KMS-11 (cell line): ENCODE measurements around the gene MAPK12.

Source experiments
- H2AFZ ChIP-seq: fragments of 200-600 bp; sonication (generic); 2 replicates; pipeline ENCODE4 v1.6.1; 2016; ENCODE audit warnings: antibody characterized with exemption, mixed run types, low read depth
- H3K27ac ChIP-seq: fragments of 200-600 bp; sonication (generic); 2 replicates; pipeline ENCODE4 v1.6.1; 2016; ENCODE audit warnings: mild to moderate bottlenecking, mixed run types
- H3K27me3 ChIP-seq: fragments of 200-600 bp; sonication (generic); 2 replicates; pipeline ENCODE4 v1.6.1; 2017; ENCODE audit warnings: mild to moderate bottlenecking, low read depth, mixed run types, moderate library complexity; ENCODE audit not compliant: insufficient read depth
- H3K36me3 ChIP-seq: fragments of 200-600 bp; sonication (generic); 2 replicates; pipeline ENCODE4 v1.6.1; 2017; ENCODE audit warnings: mild to moderate bottlenecking, mixed run types; ENCODE audit not compliant: insufficient read depth
- H3K4me1 ChIP-seq: fragments of 200-600 bp; sonication (generic); 2 replicates; pipeline ENCODE4 v1.6.1; 2016; ENCODE audit warnings: mild to moderate bottlenecking, low read depth, mixed run types; ENCODE audit not compliant: poor library complexity, severe bottlenecking
- H3K4me2 ChIP-seq: fragments of 200-600 bp; sonication (generic); 2 replicates; pipeline ENCODE4 v1.7.0; 2016; ENCODE audit warnings: mild to moderate bottlenecking, mixed run types
- H3K4me3 ChIP-seq: fragments of 200-600 bp; sonication (generic); IDR thresholded peaks from 2 replicates; pipeline ENCODE4 v1.6.1; 2017; ENCODE audit warnings: low read depth, low read length, mixed read lengths; ENCODE audit not compliant: insufficient read depth
- H3K79me2 ChIP-seq: fragments of 200-600 bp; sonication (generic); 2 replicates; pipeline ENCODE4 v1.6.1; 2016; ENCODE audit warnings: low read depth, mixed run types; ENCODE audit not compliant: insufficient read depth
- H3K9ac ChIP-seq: fragments of 200-600 bp; sonication (generic); 2 replicates; pipeline ENCODE4 v1.6.1; 2016; ENCODE audit warnings: mild to moderate bottlenecking, mixed run types
- H4K20me1 ChIP-seq: fragments of 200-600 bp; sonication (generic); 2 replicates; pipeline ENCODE4 v1.6.1; 2016; ENCODE audit warnings: mild to moderate bottlenecking, mixed run types; ENCODE audit not compliant: insufficient read depth
- TF ChIP-seq, protein P1 (sequence below): fragments of 200-600 bp; sonication (generic); conservative IDR thresholded peaks from 2 replicates; pipeline ENCODE4 v1.6.1; 2017; ENCODE audit warnings: low read depth, mild to moderate bottlenecking, antibody characterized with exemption, low read length, moderate library complexity, mixed read lengths

Gene MAPK12

DNA sequence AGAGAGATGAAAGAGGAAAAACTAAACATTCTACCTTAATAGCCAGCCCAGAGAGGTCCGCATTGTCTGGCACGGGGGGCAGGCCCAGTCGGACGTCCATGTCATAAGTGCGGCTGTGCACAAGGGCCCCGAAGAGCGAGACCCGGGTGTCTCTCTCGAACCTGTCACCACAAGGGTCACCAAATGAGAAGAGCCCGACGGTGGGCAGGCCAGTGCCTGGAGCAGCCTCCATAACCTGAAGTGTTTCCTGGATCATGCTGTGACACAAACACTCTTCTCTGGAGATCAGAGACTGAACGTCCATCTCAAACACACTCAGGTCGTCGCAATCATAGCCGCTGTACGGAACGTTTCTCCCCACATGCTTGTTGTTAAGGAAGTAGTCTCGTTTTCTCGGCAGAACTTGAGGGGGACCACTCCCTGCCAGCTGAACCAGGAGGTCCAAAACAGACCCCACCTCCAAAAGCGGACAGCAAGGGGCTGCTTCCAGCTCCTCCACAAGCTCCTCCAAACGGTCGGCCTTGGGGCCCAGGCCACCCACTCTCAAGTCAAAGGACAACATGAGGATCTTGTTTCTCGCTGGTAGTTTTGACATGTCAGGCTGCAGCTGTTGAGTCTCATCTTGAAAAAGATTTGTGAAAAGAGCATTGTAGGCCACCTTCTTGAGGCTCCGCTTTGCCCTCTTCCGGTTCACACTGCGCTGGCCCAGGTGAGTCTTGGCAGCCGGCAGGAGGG is 17.6 kb downstream of the MAPK12 start:
- Histone ChIP-seq H4K20me1 (no peaks in the 10 kb centered on the region), H3K36me3 (no peaks in the 10 kb centered on the region), H2AFZ (0 out of 2 replicates have a peak overlapping the region, but pooled peaks have one; percentile 59), H3K4me2 (peak overlapping the region; percentile 66), H3K4me1 (peaks cover 8% of the 10 kb centered on the region), H3K4me3 (no peak overlapping the region), H3K79me2 (peaks cover 25% of the 10 kb centered on the region; the same call in 1 of the 2 replicates), H3K27ac (peak overlapping the region; percentile 68), H3K27me3 (no peaks in the 10 kb centered on the region), H3K9ac (peak overlapping the region; percentile 74; the same call in 1 of the 2 replicates)
- TF ChIP-seq, protein P1, sequence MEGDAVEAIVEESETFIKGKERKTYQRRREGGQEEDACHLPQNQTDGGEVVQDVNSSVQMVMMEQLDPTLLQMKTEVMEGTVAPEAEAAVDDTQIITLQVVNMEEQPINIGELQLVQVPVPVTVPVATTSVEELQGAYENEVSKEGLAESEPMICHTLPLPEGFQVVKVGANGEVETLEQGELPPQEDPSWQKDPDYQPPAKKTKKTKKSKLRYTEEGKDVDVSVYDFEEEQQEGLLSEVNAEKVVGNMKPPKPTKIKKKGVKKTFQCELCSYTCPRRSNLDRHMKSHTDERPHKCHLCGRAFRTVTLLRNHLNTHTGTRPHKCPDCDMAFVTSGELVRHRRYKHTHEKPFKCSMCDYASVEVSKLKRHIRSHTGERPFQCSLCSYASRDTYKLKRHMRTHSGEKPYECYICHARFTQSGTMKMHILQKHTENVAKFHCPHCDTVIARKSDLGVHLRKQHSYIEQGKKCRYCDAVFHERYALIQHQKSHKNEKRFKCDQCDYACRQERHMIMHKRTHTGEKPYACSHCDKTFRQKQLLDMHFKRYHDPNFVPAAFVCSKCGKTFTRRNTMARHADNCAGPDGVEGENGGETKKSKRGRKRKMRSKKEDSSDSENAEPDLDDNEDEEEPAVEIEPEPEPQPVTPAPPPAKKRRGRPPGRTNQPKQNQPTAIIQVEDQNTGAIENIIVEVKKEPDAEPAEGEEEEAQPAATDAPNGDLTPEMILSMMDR, result no peak

DNA sequence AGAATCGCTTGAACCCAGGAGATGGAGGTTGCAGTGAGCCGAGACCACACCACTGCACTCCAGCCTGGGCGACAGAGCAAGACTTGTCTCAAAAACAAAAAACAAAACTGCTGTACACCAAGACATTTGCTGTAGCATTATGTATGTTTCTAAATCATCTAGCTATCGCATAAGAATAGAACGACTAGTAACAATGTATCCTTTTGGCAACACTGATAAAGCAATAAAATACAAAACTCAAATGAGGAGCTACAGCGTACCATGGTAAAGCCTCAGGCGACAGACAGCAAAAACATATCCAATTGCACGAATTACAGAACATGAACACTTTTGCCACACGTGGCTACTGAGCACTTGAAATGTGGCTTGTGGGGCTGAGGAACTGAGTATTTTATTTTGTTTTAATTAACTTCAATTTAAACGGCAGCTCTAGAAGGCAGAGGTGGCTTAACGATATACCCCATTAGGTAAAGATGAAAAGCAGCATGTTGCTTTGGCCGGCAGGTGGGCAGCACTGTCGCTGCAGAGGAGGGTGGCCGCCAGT is 19.0 kb downstream of the MAPK12 start:
- H3K4me1 ChIP-seq, result peaks cover 9% of the 10 kb centered on the region
- H3K79me2 ChIP-seq, result peaks cover 25% of the 10 kb centered on the region; the same call in 1 of the 2 replicates
- H3K27me3 ChIP-seq, result no peaks in the 10 kb centered on the region
- no peaks in the 10 kb centered on the region for H3K36me3 ChIP-seq
- no peak overlapping the region for H3K4me3 ChIP-seq
- H3K4me2 ChIP-seq, result peak overlapping the region; percentile 66
- no peaks in the 10 kb centered on the region for H4K20me1 ChIP-seq
- no peak overlapping the region for H3K9ac ChIP-seq
- no peak overlapping the region for H3K27ac ChIP-seq
- no peak overlapping the region for H2AFZ ChIP-seq
- TF ChIP-seq, protein P1, result no peak

DNA sequence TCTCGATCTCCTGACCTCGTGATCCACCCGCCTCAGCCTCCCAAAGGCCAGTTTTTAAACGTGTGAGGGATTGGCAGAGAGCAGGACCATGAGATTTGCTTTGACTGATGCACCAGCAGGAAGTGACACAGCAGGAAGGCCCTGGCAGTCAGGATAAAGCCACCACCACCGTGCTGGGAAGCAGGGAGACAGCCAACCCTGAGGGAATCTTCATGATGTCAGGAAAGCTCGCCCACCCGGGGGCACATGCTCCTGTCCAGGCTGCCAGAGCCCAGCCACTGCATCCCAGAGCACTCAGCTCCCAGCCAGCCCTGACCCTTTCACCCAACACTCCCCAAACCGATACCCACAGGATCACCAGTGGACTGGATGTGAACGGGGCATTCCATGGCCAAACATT is 22.7 kb downstream of the MAPK12 start:
- H3K79me2 ChIP-seq, result peaks cover 22% of the 10 kb centered on the region; the same call in 1 of the 2 replicates

DNA sequence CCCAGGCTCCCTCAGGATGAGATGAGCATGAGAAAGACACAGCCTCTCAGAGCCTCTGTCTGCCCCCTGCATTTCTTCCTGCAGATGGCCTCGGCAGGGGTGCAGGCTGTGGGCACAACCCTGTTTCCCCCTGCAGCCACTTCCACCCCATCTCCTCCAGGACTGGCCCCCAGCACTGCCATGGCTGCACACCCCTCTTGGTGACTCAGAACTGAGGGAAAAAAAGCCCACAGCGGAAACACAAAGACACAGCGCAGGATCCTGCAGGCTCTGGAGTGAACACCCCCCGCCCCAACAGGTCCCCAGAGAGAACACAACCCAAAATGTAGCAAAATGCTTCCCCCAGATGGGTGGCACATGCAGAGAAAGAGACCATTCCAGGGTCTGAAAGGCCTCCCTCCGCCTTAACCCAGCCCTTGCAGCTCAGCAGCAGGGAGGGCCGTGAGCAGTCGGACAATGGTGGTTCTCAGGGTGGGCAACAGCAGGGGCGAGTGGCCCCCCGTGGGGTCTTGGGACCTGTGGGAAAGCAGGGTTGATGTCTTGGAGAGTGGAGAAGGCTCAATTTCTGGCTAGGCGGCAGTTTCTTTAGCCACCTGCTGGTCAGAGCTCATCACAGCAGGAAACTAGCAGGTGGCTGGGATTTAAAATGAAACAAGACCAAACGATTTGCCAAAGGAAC is 24.6 kb downstream of the MAPK12 start:
- Histone ChIP-seq H3K27ac (no peak overlapping the region), H4K20me1 (no peaks in the 10 kb centered on the region), H3K27me3 (no peaks in the 10 kb centered on the region), H3K9ac (no peak overlapping the region), H2AFZ (no peak overlapping the region), H3K4me2 (peak overlapping the region; percentile 41; the same call in 1 of the 2 replicates), H3K79me2 (peaks cover 6% of the 10 kb centered on the region; the same call in 1 of the 2 replicates), H3K36me3 (no peaks in the 10 kb centered on the region), H3K4me3 (no peak overlapping the region), H3K4me1 (peaks cover 9% of the 10 kb centered on the region)
- TF ChIP-seq, protein P1, result peak; percentile 62

More for the DNA sequence above, 22.7 kb downstream of the MAPK12 start:
- H3K27ac ChIP-seq, result no peak overlapping the region
- TF ChIP-seq, protein P1, result no peak
- H3K4me2 ChIP-seq, result no peak overlapping the region
- H2AFZ ChIP-seq, result no peak overlapping the region
- peaks cover 17% of the 10 kb centered on the region for H3K4me1 ChIP-seq
- no peaks in the 10 kb centered on the region for H4K20me1 ChIP-seq
- H3K36me3 ChIP-seq, result no peaks in the 10 kb centered on the region
- H3K4me3 ChIP-seq, result no peak overlapping the region
- H3K9ac ChIP-seq, result no peak overlapping the region
- H3K27me3 ChIP-seq, result no peaks in the 10 kb centered on the region
